ENCODE data around the gene FLYWCH1.

DNA sequence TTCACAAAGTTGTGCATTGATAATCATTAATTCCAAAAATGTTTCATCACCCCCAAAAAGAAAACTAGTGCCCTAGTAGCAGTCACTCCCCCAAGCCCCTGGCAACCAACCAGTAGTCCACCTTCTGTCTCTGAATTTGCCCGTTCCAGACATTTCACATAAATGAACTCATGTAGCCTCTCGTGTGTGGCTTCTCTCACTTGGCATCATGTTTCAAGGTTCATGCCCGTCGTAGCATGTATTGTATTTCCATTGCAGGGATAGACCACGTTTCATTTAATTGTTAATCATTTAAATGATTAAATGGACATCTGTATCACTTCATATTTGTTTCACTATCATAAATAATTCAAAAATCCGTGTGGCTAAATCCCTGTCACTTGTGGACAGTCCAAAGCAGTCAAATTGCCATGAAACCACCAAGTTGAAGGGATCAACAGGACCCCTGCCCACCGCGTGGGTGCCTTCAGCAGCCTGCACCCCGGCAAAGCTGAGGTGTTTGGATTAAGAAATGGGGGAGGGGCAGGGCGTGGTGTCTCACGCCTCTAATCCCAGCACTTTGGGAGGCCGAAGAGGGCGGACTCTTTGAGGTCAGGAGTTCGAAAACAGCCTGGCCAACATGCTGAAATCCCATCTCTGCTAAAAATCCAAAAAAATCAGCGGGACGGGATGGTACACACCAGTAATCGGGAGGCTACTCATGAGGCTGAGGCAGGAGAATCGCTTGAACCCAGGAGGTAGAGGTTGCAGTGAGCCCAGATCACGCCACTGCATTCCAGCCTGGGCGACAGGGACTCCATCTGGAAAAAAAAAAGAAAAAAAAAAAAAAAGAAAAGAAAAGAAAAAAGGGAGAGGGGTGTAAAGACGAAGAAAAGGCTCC lies 37.5 kb upstream of the FLYWCH1 start:
- TF ChIP-seq FOXK2 (IDR thresholded peaks at IDR 0.05) (no peak), L3MBTL2 (conservative IDR thresholded peaks at IDR 0.05) (no peak), SP1 (IDR thresholded peaks at IDR 0.05) (no peak), ARNT (IDR thresholded peaks at IDR 0.05) (no peak), NFRKB (IDR thresholded peaks at IDR 0.05) (no peak), HDGF (IDR thresholded peaks at IDR 0.05; ENCODE audit: borderline replicate concordance) (no peak), FOXM1 (IDR thresholded peaks at IDR 0.05; ENCODE audit: borderline replicate concordance) (no peak), CTBP1 (IDR thresholded peaks at IDR 0.05; ENCODE audit: borderline replicate concordance) (no peak), SUZ12 (IDR thresholded peaks at IDR 0.05) (no peak)
- TF ChIP-seq, protein P1, sequence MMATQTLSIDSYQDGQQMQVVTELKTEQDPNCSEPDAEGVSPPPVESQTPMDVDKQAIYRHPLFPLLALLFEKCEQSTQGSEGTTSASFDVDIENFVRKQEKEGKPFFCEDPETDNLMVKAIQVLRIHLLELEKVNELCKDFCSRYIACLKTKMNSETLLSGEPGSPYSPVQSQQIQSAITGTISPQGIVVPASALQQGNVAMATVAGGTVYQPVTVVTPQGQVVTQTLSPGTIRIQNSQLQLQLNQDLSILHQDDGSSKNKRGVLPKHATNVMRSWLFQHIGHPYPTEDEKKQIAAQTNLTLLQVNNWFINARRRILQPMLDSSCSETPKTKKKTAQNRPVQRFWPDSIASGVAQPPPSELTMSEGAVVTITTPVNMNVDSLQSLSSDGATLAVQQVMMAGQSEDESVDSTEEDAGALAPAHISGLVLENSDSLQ (IDR thresholded peaks at IDR 0.05) = no peak
